ENCODE data around the gene OSBPL6. TPM values are rescaled to one million over a fixed set of nuclear protein-coding genes. Genes with fewer than 3 reads are reported as not detected.

The OSBPL6 gene
- total RNA-seq, 1 experiment from 2014 or later: 2.1 TPM

GRCh38 chr2:178256382-178257042 lies 62.2 kb downstream of the OSBPL6 start:
- DNase-seq (ENCODE audit: low read depth, low spot score) (no peak), ATAC-seq (no peak)
- intact Hi-C loops (cut with micrococcal nuclease; ENCODE audit: unreplicated experiment) (no loop called here), in situ Hi-C loops (cut with HindIII; ENCODE audit: low pct_unique_long_range_greater_than_20kb, low sequenced_read_pairs) (no loop called here)
- Histone ChIP-seq H3K4me1 (ENCODE audit: control insufficient read depth, insufficient read depth, low read length) (no peaks in the 10 kb centered on the region), H3K4me3 (ENCODE audit: low read depth in 2 of 2, low read length in 2 of 2) (no peak overlapping the region), H3K27me3 (ENCODE audit: control insufficient read depth, insufficient read depth, low read length) (no peaks in the 10 kb centered on the region), H3K27ac (ENCODE audit: low read length) (no peak overlapping the region), H3K9me3 (ENCODE audit: control insufficient read depth, insufficient read depth, low read depth, low read length) (no peaks in the 10 kb centered on the region), H3K36me3 (ENCODE audit: control insufficient read depth, insufficient read depth, low read length) (no peaks in the 10 kb centered on the region)
- ChIA-PET CTCF (no interaction called here), POLR2A (no interaction called here)
- BruUV-seq (replicated peaks): no TSS peak
- TF ChIP-seq POLR2AphosphoS5 (IDR thresholded peaks at IDR 0.05; ENCODE audit: low read depth, low read length) (no peak), CTCF (IDR thresholded peaks at IDR 0.05) (no peak), SIN3A (IDR thresholded peaks at IDR 0.05; ENCODE audit: borderline replicate concordance, insufficient read depth, low read depth, low read length) (no peak), TCF7L2 (IDR thresholded peaks at IDR 0.05; ENCODE audit: low read depth, low read length) (no peak), REST (IDR thresholded peaks at IDR 0.05; ENCODE audit: insufficient read depth in 1 of 2, low read depth in 2 of 2, low read length in 1 of 2) (no peak)

GRCh38 chr2:178257127-178257526 lies 62.8 kb downstream of the OSBPL6 start:
- ChIA-PET CTCF (no interaction called here), POLR2A (no interaction called here)
- H3K36me3 ChIP-seq (ENCODE audit: control insufficient read depth, insufficient read depth, low read length): no peaks in the 10 kb centered on the region
- in situ Hi-C loops (cut with HindIII; ENCODE audit: low pct_unique_long_range_greater_than_20kb, low sequenced_read_pairs): no loop called here
- no peaks in the 10 kb centered on the region for H3K4me1 ChIP-seq (ENCODE audit: control insufficient read depth, insufficient read depth, low read length)
- H3K27ac ChIP-seq (ENCODE audit: low read length): no peak overlapping the region
- intact Hi-C loops (cut with micrococcal nuclease; ENCODE audit: unreplicated experiment): no loop called here
- no peak for TF ChIP-seq POLR2AphosphoS5 (IDR thresholded peaks at IDR 0.05; ENCODE audit: low read depth, low read length)
- TF ChIP-seq REST (IDR thresholded peaks at IDR 0.05; ENCODE audit: insufficient read depth in 1 of 2, low read depth in 2 of 2, low read length in 1 of 2): no peak
- no peak for TF ChIP-seq CTCF (IDR thresholded peaks at IDR 0.05)
- TF ChIP-seq SIN3A (IDR thresholded peaks at IDR 0.05; ENCODE audit: borderline replicate concordance, insufficient read depth, low read depth, low read length): no peak
- no peak for TF ChIP-seq TCF7L2 (IDR thresholded peaks at IDR 0.05; ENCODE audit: low read depth, low read length)
- H3K9me3 ChIP-seq (ENCODE audit: control insufficient read depth, insufficient read depth, low read depth, low read length): no peaks in the 10 kb centered on the region
- no peak for ATAC-seq
- no peak for DNase-seq (ENCODE audit: low read depth, low spot score)
- no peak overlapping the region for H3K4me3 ChIP-seq (ENCODE audit: low read depth in 2 of 2, low read length in 2 of 2)
- BruUV-seq (replicated peaks): no TSS peak
- no peaks in the 10 kb centered on the region for H3K27me3 ChIP-seq (ENCODE audit: control insufficient read depth, insufficient read depth, low read length)

Measured in Panc1 (cell line).